Urinary bladder (tissue), 4 donors: ENCODE results near the gene MFAP5. TPM values are rescaled to one million over a fixed set of nuclear protein-coding genes. Genes with fewer than 3 reads are reported as not detected.

Experiments
- DNase-seq: peaks from one replicate; pipeline ENCODE4 v3.0.0-alpha.2; 2015; ENCODE audit errors: extremely low spot score
- H3K27ac ChIP-seq: one replicate; pipeline ENCODE4 v1.5.1; 2013; ENCODE audit warnings: low read depth, mild to moderate bottlenecking, moderate library complexity
- H3K36me3 ChIP-seq: one replicate; pipeline ENCODE4 v1.6.1; 2013; ENCODE audit warnings: mild to moderate bottlenecking, moderate library complexity; ENCODE audit not compliant: insufficient read depth
- H3K4me1 ChIP-seq: one replicate; pipeline ENCODE4 v1.6.1; 2013; ENCODE audit warnings: mild to moderate bottlenecking, moderate library complexity; ENCODE audit not compliant: insufficient read depth
- H3K4me3 ChIP-seq: one replicate; pipeline ENCODE4 v1.5.1; 2013; ENCODE audit warnings: low read depth, low read length
- WGBS: extraction: QIAGEN DNeasy Blood & Tissue Kit; methylation state at CpG from one replicate; pipeline ENCODE4 v1.1.7; 2013; 5-methylcytosine and 5-hydroxymethylcytosine counted together
- polyA plus RNA-seq: library from polyadenylated mRNA; stranded (reverse); fragments of 200-250 nt; gene quantifications from one replicate; pipeline ENCODE4 v1.2.3, GENCODE V29; 2013
- total RNA-seq: library from RNA; depleted of rRNA; stranded (reverse); fragments of >200 nt; gene quantifications from one replicate; pipeline ENCODE4 v1.2.3, GENCODE V29; 2014
- donor health status: healthy with polysubstance abuse.
- donor health status: healthy.

MFAP5 gene
- total and polyA plus RNA-seq, 2 donors: 110 to 244 TPM

- no peak overlapping the region for H3K27ac ChIP-seq
Measured at GRCh38 chr12:8687846-8688601, 25.4 kb upstream of the MFAP5 start.

GRCh38 chr12:8685051-8685450 is 22.4 kb upstream of the MFAP5 start:
- Histone ChIP-seq H3K4me3 (no peak overlapping the region), H3K27ac (no peak overlapping the region), H3K4me1 (no peaks in the 10 kb centered on the region), H3K36me3 (no peaks in the 10 kb centered on the region)
- no peak for DNase-seq
- 90% methylated on average over 2 of the region's 2 CpGs for WGBS

More at GRCh38 chr12:8687846-8688601, 25.4 kb upstream of the MFAP5 start:
- no peaks in the 10 kb centered on the region for H3K4me1 ChIP-seq
- peak; percentile 81 for DNase-seq
- no peak overlapping the region for H3K4me3 ChIP-seq
- no peaks in the 10 kb centered on the region for H3K36me3 ChIP-seq
- WGBS: 20% methylated on average over 2 of the region's 2 CpGs

DNA sequence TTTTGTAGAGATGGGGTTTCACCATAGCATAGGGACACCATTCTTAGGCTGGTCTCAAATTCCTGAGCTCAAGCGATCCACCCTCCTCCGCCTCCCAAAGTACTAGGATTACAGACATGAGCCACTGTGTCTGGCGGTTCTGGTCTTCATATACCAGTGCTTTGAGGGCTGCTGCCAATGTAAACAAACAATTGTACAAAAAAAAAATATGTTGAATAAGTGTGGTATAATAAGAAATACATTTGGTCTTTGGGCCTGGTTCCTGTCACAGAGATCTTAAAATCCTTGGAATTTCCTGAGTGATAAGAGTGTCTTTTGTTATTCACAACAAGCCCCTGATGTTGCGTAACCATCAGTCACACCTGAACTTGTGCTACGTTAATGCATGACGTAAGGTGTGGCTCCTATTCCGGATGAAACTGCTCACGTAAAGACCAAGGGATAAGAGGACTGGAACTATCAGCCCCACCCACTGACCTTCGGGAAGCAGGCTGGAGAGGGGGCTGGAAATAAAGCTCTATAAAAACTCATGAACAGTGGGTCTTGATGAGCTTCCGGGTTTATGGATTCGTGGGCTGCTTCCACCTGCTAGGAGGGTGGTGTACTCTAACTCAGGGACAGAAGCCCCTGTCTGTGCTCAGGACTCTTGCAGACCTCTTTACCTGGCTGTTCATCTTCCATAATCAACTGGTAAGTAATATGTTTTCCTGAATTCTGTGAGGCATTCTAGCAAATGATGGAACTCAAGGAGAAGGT is 18.7 kb upstream of the MFAP5 start:
- Histone ChIP-seq H3K4me1 (no peaks in the 10 kb centered on the region), H3K4me3 (no peak overlapping the region), H3K27ac (no peak overlapping the region), H3K36me3 (no peaks in the 10 kb centered on the region)
- no peak for DNase-seq
- 29% methylated on average over 11 of the region's 11 CpGs for WGBS

GRCh38 chr12:8680533-8680932 is 17.9 kb upstream of the MFAP5 start:
- Histone ChIP-seq H3K4me1 (no peaks in the 10 kb centered on the region), H3K4me3 (no peak overlapping the region), H3K27ac (no peak overlapping the region), H3K36me3 (no peaks in the 10 kb centered on the region)
- no peak for DNase-seq
- WGBS: 86% methylated on average over 9 of the region's 9 CpGs

DNA sequence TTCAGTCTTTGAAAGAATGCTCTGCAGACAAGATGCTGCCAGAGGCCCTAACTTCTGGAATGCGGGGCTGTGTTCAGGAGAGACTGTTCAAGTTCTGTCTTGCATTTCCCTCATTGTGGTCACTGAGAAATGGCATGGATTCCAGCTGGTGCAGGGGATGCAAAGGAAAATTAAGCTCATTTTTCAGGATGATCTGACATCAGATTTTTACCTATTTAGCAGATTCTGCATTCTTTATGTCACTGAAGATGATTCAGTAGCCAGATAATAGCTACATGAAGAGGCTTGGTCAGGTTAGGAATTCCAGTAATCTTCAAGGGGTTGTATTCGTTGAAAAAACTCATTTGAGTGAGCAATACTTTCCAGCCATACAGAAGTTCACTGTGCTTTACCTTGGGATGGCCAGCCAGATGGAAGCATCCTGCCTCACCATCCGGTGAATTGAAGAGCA is 16.1 kb upstream of the MFAP5 start:
- Histone ChIP-seq H3K4me1 (no peaks in the 10 kb centered on the region), H3K27ac (no peak overlapping the region), H3K4me3 (no peak overlapping the region), H3K36me3 (no peaks in the 10 kb centered on the region)
- 81% methylated on average over 3 of the region's 3 CpGs for WGBS
- DNase-seq: no peak

DNA sequence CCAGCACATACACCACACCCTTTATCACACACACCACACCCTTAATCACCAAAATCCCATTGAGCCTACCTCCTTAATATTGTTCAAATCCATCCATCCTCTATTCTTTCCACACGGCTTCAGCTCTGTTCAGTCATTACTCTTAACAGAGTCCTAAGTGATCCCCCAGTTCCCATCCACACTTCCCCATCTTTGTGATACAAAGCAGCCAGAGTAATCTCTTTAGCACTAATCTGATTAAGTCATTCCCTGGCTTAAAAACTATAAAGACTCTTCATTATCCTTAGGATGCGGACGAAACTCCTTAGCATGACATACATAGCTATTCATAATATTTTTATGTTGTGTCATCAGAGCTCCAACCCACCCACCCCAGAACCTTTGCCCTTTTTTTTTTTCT is 14.7 kb upstream of the MFAP5 start:
- DNase-seq: no peak
- Histone ChIP-seq H3K27ac (no peak overlapping the region), H3K4me1 (no peaks in the 10 kb centered on the region), H3K36me3 (no peaks in the 10 kb centered on the region), H3K4me3 (no peak overlapping the region)
- 85% methylated on average over 3 of the region's 3 CpGs for WGBS

DNA sequence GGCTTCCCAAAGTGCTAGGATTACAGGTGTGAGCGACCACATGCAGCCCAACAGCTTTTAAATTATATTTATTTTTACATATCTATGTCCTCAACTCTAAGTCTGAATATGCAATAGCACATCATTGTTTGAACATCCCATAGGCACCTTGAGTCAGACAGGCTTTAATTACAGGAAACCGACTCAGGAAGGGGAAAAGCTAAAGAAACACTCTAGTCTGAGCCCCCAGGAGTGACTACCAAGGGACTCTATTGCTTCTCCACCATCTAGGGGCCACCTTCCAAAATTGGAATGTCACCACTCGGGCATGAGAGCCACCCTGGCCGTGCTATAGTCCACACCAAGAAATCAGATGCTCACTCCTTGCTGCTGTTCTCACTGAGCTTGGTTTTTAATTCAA is 14.0 kb upstream of the MFAP5 start:
- no peaks in the 10 kb centered on the region for H3K4me1 ChIP-seq
- H3K4me3 ChIP-seq: no peak overlapping the region
- WGBS: 88% methylated on average over 4 of the region's 4 CpGs
- H3K27ac ChIP-seq: no peak overlapping the region
- no peaks in the 10 kb centered on the region for H3K36me3 ChIP-seq
- no peak for DNase-seq

- DNase-seq: no peak
- Histone ChIP-seq H3K4me1 (no peaks in the 10 kb centered on the region), H3K36me3 (no peaks in the 10 kb centered on the region), H3K4me3 (no peak overlapping the region), H3K27ac (no peak overlapping the region)
- 53% methylated on average over 3 of the region's 3 CpGs for WGBS
Measured at GRCh38 chr12:8675591-8676036, 13.0 kb upstream of the MFAP5 start.

DNA sequence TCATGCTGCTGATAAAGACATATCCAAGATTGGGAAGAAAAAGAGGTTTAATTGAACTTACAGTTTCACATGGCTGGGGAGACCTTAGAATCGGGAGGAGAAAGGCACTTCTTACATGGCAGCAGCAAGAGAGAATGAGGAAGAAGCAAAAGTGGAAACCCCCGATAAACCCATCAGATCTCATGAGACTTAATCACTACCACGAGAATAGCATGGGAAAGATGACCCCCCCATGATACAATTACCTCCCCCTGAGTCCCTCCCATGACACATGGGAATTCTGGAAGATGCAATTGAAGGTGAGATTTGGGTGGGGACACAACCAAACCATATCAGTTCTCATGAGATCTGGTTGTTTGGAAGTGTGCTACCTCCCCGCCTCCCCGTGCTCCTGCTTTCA is 9.8 kb upstream of the MFAP5 start:
- H3K27ac ChIP-seq: no peak overlapping the region
- H3K4me3 ChIP-seq: no peak overlapping the region
- no peaks in the 10 kb centered on the region for H3K36me3 ChIP-seq
- DNase-seq: no peak
- WGBS: 90% methylated on average over 5 of the region's 5 CpGs
- no peaks in the 10 kb centered on the region for H3K4me1 ChIP-seq

DNA sequence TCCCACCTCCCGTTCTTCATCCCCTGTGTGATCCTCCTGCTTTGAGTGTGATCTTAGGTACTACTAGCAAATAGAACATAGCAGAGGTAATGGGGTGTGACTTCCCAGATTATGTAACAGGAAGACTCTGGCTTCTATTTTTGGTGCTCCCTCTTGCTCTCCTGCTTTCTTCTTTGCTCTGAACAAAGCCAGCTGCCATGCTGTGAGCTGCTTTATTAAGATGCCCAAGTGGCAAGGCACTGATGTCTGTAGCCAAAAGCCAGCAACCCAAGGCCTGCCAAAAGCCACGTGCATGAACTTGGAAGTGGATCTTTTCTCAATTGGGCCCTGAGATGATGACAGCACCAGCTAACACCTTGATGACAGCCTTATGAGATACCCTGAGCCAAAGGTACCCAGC is 5.8 kb upstream of the MFAP5 start:
- H3K36me3 ChIP-seq: no peaks in the 10 kb centered on the region
- no peak overlapping the region for H3K27ac ChIP-seq
- DNase-seq: no peak
- H3K4me1 ChIP-seq: no peaks in the 10 kb centered on the region
- WGBS: 59% methylated on average over 2 of the region's 2 CpGs
- no peak overlapping the region for H3K4me3 ChIP-seq

- WGBS: 68% methylated on average over 2 of the region's 2 CpGs
- H3K27ac ChIP-seq: no peak overlapping the region
- no peak overlapping the region for H3K4me3 ChIP-seq
- H3K4me1 ChIP-seq: no peaks in the 10 kb centered on the region
- no peak for DNase-seq
- H3K36me3 ChIP-seq: no peaks in the 10 kb centered on the region
Measured at GRCh38 chr12:8667270-8667669, 4.6 kb upstream of the MFAP5 start.

- no peak overlapping the region for H3K4me3 ChIP-seq
- WGBS: 37% methylated on average over 4 of the region's 4 CpGs
- H3K4me1 ChIP-seq: no peaks in the 10 kb centered on the region
- DNase-seq: no peak
- no peaks in the 10 kb centered on the region for H3K36me3 ChIP-seq
- no peak overlapping the region for H3K27ac ChIP-seq
Measured at GRCh38 chr12:8665759-8666158, 3.1 kb upstream of the MFAP5 start.

- WGBS: 76% methylated on average over 5 of the region's 5 CpGs
- no peak overlapping the region for H3K4me3 ChIP-seq
- H3K36me3 ChIP-seq: no peaks in the 10 kb centered on the region
- DNase-seq: no peak
- H3K4me1 ChIP-seq: no peaks in the 10 kb centered on the region
- no peak overlapping the region for H3K27ac ChIP-seq
Measured at GRCh38 chr12:8664228-8664913, 1.7 kb upstream of the MFAP5 start.

- WGBS: 80% methylated on average over 3 of the region's 3 CpGs
- DNase-seq: no peak
- Histone ChIP-seq H3K27ac (no peak overlapping the region), H3K36me3 (no peaks in the 10 kb centered on the region), H3K4me1 (no peaks in the 10 kb centered on the region), H3K4me3 (no peak overlapping the region)
Measured at GRCh38 chr12:8661751-8662150, 875 bp downstream of the MFAP5 start.
